HG03064 (cell line): ENCODE data around the gene COX6A1.
"Not testable (repeated sequence)": the region's sequence is repeated elsewhere in the genome, so short reads cannot be mapped to it uniquely, and the experiment has no call there.

ENCODE experiments used
- ATAC-seq: cut with Tn5 transposase; IDR thresholded peaks from one replicate; pipeline ENCODE4 v1.9.1; 2021; ENCODE audit warnings: low read depth; ENCODE audit not compliant: unreplicated experiment

The COX6A1 gene

DNA sequence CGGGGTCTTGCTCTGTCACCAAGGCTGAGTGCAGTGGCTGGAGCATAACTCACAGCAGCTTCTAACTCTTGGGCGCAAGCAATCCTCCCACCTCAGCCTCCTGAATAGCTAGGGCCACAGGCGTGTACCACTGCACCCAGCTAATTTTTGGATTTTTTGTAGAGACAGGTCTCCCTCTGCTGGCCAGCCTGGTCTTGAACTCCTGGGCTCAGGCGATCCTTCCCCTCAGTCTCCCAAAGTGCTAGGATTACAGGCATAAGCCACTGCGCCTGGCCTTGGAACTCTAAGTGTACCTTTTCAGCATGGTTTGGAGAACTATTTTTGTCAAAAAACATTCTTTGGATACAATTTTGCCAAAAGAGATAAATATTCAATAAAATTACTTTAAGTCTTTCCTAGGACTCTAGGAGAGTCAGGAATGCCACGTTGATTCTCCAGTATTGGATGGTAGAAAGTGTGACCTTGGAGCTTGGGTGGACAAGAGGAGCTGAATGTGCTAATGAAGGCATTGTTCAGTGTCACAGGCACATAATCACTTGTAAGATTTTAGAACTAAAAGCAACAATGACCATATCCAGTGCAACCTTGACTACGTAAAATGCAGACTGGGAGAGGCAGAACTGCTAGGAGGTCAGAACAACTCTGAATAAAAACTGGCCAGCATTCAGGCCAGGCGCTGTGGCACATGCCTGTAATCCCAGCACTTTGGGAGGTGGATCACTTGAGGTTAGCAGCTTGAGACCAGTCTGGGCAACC is 28.8 kb downstream of the COX6A1 start:
- no peak for ATAC-seq

DNA sequence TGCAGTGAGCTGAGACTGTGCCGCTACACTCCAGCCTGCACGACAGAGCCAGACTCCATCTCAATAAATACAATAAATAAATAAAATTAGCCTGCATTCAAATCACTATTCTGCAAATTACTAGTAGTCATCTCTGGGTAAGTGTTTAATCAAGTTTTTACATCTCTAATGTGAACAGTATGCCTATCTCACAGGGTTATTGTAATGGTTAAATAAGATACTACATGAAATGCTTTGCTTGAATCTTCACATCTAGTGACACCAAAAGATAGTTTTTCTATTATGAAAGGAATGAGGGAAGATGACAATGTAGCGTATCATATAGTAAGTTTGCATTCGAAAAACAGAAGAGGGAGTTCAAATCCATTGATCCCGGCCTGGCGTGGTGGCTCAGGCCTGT is 29.5 kb downstream of the COX6A1 start:
- ATAC-seq = no peak

- no peak for ATAC-seq
Observed at GRCh38 chr12:120468325-120468820, 30.5 kb downstream of the COX6A1 start.

GRCh38 chr12:120468821-120469449 is 31.0 kb downstream of the COX6A1 start:
- ATAC-seq = peak; percentile 6

- peak; percentile 78 for ATAC-seq
Observed at GRCh38 chr12:120469450-120470149, 31.7 kb downstream of the COX6A1 start, which contains the start of gene SRSF9. Gene SRSF9, minus strand, starts transcription at chr12:120469748. Its CDS starts 139 bp downstream, at chr12:120469609.

- peak; percentile 27 for ATAC-seq
Observed at GRCh38 chr12:120470150-120470784, 32.4 kb downstream of the COX6A1 start.

DNA sequence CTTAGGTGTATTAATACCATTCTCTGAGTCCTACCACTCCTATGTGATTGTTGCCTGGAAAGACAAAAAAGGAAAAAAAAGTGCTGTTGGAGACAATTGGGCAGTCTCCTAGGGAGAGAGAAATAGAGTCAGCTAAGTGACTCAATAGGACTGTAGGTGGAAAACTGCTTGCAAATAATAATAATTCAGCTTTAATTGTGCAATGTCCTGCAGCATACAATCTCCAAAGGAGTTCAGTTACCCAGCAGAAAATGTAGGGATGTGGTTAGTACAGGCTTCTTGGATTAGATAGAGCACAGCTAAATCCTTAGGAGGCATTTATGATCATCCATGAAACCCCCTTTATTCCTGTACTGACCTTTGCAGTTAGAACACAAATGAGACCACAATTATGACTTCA is 34.6 kb downstream of the COX6A1 start:
- ATAC-seq = no peak

GRCh38 chr12:120473807-120474615 is 36.1 kb downstream of the COX6A1 start:
- ATAC-seq = no peak

DNA sequence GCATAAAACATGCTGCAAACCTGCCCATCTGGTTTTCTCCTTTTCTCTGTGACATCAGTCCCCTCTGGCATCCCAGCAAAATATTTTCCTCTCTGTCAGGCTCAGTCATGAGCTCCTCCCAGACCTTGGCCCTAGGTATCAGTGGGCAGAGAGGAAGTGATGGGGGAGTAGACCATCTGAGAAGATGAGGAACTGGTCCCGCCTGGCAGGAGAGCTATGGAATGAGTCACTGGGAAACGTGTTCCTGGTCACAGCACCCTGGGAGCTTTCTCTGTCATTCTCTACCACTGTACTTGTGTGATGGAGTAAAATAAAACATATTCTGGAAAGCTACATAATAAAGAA is 36.7 kb downstream of the COX6A1 start:
- no peak for ATAC-seq

- no peak for ATAC-seq
Observed at GRCh38 chr12:120475643-120476042, 37.7 kb downstream of the COX6A1 start.

DNA sequence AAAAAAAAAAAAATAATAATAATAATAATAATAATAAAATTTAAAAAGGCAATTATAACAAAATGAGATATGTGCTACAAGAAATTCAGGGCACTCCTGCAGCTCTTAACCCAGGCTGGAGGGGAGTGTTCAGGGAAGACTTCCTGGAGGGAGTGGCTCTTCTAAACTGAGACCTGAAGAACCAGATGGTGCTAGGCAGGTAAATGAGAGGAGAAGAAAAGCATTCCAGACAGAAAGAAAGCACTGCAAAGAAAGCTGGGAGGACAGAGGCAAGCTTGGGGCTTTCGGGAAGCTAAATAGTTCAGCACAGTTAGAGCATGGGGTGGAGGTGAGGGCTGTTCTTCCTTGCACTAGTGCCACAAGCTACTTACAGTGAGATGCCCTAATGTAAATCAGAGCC is 41.5 kb downstream of the COX6A1 start:
- ATAC-seq = no peak

GRCh38 chr12:120480211-120480610 is 42.3 kb downstream of the COX6A1 start:
- no peak for ATAC-seq

DNA sequence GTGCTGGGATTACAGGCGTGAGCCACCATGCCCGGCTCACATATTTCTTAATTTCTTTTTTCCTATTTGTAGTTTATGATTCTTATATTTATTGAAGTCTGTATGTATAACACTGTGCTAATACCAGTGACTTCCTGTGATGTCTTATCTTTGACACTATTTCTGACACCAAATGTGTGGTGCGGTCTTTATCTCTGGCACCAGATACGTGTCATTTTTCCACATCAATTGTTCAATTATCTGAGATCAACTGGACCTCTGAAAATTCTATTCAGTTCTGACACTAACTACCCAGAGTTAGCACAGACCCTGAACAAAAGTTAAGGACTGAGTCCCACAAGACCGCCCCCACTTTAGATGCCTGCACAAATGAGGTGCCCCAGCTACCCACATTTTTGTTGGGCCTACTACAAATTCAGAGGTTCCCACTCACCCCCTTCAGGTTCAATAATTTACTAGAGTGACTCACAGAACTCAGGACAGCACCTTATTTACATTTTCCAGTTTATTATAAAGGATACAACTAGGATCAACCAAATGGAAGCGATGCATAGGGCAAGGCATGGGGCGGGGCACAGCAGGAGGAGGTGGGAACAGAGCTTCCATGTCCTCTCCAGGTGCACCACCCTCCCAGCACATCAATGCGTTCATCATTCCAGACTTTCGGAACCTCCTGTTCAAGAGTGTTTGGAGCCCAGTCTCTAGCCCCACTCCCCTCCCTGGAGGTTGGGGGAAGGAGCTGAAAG is 43.3 kb downstream of the COX6A1 start:
- ATAC-seq = no peak

DNA sequence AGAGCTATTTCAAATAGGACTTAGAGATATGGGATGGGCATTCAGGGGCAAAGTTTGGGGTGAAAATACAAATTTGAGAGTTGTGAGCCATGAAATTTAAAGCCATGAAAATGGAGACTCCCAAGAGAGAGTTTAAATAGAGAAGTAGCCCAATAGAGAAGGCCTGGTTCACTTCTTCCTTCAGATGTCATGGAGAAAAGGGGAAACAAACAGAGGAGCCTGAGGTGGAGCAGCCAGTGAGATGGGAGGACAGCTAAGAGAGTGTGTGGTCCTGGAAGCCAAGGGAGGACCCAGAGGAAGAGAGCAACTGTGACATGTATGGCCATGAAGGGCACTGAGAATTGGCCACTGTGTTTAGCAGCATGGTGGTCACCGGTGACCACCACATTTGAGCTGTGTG is 45.7 kb downstream of the COX6A1 start:
- no peak for ATAC-seq

- ATAC-seq = no peak
Observed at GRCh38 chr12:120485961-120486881, 48.3 kb downstream of the COX6A1 start.

- ATAC-seq = not testable (repeated sequence)
Observed at GRCh38 chr12:120487552-120487951, 49.6 kb downstream of the COX6A1 start.

- no peak for ATAC-seq
Observed at GRCh38 chr12:120488057-120488640, 50.2 kb downstream of the COX6A1 start.

GRCh38 chr12:120489018-120489417 is 51.1 kb downstream of the COX6A1 start:
- ATAC-seq = no peak
